ENCODE results near the gene ABCD1. TPM values are rescaled to one million over a fixed set of nuclear protein-coding genes. Genes with fewer than 3 reads are reported as not detected.
"Not testable (repeated sequence)": the region's sequence is repeated elsewhere in the genome, so short reads cannot be mapped to it uniquely, and the experiment has no call there.

The ABCD1 gene
- total RNA-seq, 1 donor from 2014 or later, result 13.1 TPM

GRCh38 chrX:153707406-153707805 is 17.2 kb upstream of the ABCD1 start:
- intact Hi-C loops (cut with micrococcal nuclease), result no loop called here

GRCh38 chrX:153708415-153708814 is 16.2 kb upstream of the ABCD1 start:
- intact Hi-C loops (cut with micrococcal nuclease), result no loop called here

GRCh38 chrX:153709726-153710674 is 14.7 kb upstream of the ABCD1 start:
- intact Hi-C loops (cut with micrococcal nuclease), result no loop called here

- intact Hi-C loops (cut with micrococcal nuclease), result no loop called here
Observed at GRCh38 chrX:153714256-153714655, 10.4 kb upstream of the ABCD1 start.

GRCh38 chrX:153717445-153717844 is 7.2 kb upstream of the ABCD1 start:
- intact Hi-C loops (cut with micrococcal nuclease), result no loop called here

- intact Hi-C loops (cut with micrococcal nuclease), result no loop called here
Observed at GRCh38 chrX:153719238-153719637, 5.4 kb upstream of the ABCD1 start.

- intact Hi-C loops (cut with micrococcal nuclease), result loop anchor here (5.0 kb wide), 1 partner anchor 758 kb away; the partner anchor contains the start of gene LAGE3
Observed at GRCh38 chrX:153719701-153720100, 5.0 kb upstream of the ABCD1 start.

GRCh38 chrX:153722704-153723350 is 1.8 kb upstream of the ABCD1 start:
- intact Hi-C loops (cut with micrococcal nuclease), result loop anchor here (5.0 kb wide), 1 partner anchor 754 kb away; the partner anchor contains the start of gene LAGE3

GRCh38 chrX:153723351-153724251 is 1.1 kb upstream of the ABCD1 start:
- intact Hi-C loops (cut with micrococcal nuclease), result loop anchor here (1.0 to 5.0 kb wide), 4 partner anchors 71 to 754 kb away; partner anchors contain the start of genes ARHGAP4, IDH3G, LAGE3 and SSR4

- intact Hi-C loops (cut with micrococcal nuclease), result no loop called here
Observed at GRCh38 chrX:153725039-153725831, 579 bp downstream of the ABCD1 start.

GRCh38 chrX:153725832-153726285 is 1.2 kb downstream of the ABCD1 start:
- intact Hi-C loops (cut with micrococcal nuclease), result no loop called here

- intact Hi-C loops (cut with micrococcal nuclease), result no loop called here
Observed at GRCh38 chrX:153726286-153727122, 1.8 kb downstream of the ABCD1 start.

- intact Hi-C loops (cut with micrococcal nuclease), result no loop called here
Observed at GRCh38 chrX:153727123-153727931, 2.7 kb downstream of the ABCD1 start.

GRCh38 chrX:153728095-153728494 is 3.4 kb downstream of the ABCD1 start:
- intact Hi-C loops (cut with micrococcal nuclease), result no loop called here

- intact Hi-C loops (cut with micrococcal nuclease), result no loop called here
Observed at GRCh38 chrX:153728951-153729631, 4.4 kb downstream of the ABCD1 start.

- intact Hi-C loops (cut with micrococcal nuclease), result not testable (repeated sequence)
Observed at GRCh38 chrX:153730115-153730514, 5.5 kb downstream of the ABCD1 start.

GRCh38 chrX:153731117-153731844 is 6.6 kb downstream of the ABCD1 start:
- intact Hi-C loops (cut with micrococcal nuclease), result no loop called here

All from T-helper 2 cell treated with Interferon-gamma antibody and Interleukin-4, amounts not matched to agents 100 ng/mL and 5 ng/mL, for 36 hours (primary cell).